NCI-H2227 treated with DMSO at 0.1 percent for 48 hours (cell line): ENCODE measurements around the gene AP4B1.
"Not testable (repeated sequence)": the region's sequence is repeated elsewhere in the genome, so short reads cannot be mapped to it uniquely, and the experiment has no call there.

Experiments used
- DNase-seq: peaks from one replicate; lab custom pipeline; 2025; lab: John Stamatoyannopoulos, UW

AP4B1 gene

DNA sequence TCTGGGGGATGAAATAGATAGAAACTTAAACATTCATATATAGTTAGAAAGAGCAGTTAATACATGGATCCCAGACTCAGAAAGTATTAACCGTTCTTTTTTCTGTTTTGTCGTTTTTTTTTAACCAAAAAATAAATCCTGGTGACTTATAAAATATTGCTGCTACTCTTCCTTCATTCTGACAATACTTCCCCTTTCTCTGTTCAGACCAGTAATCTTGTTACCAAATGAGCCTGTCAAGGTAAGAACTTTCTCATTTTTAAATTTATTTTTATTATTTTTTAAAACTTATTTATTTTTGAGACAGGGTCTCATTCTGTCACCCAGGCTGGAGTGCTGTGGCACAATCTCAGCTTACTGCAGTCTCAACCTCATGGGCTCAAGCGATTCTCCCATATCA lies 46.8 kb downstream of the AP4B1 start:
- no peak for DNase-seq

DNA sequence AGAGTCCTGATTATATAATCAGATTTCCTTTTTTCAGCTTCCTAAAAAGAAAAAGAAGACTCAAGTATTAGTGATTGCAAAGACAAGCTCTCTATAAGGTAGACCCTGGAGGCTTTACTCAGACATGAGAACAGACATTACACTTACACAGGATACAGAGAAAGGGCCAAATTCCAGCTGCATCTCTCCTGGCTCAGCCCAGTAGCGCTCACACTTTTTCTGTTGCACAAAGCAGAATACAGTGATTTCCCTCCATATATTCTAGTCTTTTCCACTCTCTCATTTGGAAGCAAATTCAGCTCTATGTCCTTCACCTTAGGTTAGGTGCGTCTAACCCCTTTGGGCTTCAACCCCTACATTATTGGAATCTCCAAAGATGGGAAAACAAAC lies 48.2 kb downstream of the AP4B1 start:
- DNase-seq, result no peak

DNA sequence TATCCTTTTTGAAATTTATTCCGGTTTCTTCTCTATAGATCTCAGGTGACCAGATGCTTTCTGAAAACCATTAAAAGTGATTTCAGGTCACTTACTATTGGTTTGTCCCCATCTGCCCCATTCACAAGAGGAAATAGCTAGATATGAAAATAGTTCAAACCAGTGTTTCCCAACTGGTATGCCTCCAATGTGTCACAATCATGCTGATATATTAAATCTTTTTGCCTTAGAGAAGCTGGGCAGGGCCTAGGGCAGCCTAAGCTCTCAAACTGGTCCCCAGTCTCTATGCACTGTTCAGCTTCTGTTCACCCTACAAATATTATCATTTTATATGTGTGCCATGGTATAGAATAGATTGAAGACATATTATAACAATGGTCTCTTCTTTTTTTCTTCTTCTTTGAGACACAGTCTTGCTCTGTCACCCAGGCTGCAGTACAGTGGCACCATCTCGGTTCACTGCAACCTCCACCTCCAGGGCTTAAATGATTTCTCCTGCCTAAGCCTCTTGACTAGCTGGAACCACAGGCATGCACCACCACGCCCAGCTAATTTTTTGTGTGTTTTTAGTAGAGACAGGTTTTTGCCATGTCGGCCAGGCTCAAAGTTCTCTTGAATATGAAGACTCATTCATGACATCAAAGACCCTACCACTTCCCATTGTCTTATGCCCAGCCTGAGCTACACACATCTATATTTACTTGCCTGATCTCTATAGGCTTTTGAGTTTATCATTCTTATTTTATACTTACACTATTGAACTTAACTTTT lies 48.8 kb downstream of the AP4B1 start:
- no peak for DNase-seq

DNA sequence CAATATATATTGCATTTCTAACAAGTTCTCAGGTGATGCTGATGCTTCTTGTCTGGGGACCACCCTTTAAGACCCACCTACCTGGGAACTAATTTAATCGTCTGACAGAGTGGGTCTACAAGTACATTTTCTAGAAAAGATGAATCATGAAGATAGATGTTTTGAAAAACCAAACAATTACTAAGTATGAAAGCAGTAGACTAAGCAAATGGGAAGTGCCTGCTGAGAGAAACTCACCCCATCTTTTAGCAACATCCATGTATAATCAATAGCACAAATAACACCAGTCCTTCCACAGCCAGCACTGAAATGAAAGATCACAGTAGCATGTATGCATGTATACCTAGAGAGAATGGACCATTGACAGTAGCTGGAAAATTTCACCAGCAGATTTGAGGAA lies 50.4 kb downstream of the AP4B1 start:
- no peak for DNase-seq

DNA sequence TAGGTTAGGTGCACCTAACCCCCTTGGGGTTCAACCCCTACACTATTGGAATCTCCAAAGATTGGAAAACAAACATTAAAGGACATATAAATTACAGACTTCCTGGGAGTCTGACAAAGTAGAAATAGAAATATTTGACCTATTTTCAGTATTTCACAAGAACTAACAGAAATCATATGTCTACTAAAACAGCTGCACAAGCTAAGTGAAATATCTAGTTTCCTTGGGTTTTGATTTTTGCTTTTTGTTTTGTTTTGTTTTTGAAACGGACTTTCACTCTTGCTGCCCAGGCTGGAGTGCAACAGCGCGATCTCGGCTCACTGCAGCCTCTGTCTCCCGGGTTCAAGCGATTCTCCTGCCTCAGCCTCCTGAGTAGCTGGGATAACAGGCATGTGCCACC lies 51.9 kb downstream of the AP4B1 start:
- not testable (repeated sequence) for DNase-seq

DNA sequence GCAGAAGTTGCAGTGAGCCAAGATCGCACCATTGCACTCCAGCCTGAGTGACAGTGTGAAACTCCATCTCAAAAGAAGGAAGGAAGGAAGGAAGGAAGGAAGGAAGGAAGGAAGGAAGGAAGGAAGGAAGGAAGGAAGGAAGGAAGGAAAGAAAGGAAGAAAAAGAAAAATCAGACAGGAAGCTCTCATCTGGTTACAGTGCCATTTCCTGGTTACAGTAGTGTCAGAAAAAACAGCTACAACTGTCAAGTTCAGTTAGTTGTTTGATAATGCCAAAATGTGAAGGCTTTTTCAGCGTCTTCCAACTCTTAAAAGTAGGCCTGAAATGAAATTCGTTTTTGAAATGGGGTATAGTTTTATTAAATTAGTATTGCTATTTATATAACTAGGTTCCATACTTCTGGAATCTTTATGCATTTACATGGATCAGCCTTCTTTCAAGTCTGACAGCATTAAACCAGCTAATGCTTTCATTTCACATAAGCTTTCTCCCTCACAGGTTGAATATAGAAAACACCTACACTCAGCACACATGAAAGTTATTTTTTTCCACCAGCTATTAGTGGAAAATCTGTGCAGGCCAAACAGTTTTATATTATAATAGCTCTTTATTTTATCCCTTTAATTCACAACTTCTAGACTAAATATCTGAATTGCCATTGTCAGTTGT lies 54.3 kb downstream of the AP4B1 start:
- DNase-seq, result no peak

DNA sequence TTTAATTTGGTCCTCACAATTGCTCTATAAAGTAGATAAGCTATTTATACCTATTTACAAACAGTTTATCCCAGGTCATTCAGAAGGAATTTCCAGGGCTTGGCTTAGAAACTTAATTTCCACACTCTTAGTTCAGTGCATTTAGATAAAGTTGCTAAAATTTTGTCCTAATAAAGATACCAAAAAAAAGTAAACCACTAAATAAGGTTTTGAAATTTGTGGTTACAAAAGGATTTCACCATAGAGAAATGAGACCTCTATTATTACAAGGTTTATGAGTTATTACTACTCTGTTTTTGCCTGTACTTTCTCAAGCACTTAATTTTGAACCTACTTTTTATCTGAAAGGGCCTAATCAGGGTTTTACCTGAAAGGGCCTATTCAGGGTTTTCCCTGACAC lies 55.5 kb downstream of the AP4B1 start:
- no peak for DNase-seq

DNA sequence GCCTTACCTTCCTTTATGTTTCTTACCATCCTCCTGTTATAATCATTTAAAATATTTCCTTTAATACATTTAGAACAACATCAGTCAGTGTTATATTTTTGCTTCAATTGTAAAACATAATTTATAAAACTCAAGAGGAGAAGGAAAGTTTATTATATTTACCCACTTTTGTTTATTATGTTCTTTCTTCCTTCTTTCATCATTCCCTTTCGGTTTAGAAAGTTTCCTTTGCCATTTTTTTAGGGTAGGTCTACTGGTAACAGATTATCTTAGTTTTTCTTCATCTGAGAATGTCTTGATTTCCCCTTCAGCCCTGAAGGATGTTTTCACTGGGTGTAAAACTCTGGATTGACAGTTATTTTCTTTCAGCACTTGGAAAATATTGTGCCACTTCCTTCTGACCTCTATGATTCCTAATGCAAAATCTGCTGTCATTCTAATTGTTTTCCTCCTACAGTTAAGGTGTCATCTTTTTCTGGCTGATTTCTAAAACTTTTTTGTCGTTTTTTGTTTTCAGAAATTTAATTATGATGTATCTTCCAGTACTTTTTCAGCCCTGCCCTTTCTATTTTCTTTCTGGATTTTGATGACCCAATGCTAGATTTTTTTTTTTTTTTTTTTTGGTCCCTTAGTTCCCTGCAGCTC lies 58.1 kb downstream of the AP4B1 start:
- DNase-seq, result no peak
